ENCODE measurements around the gene STAT5A.

GRCh38 chr17:42345396-42346073 lies 57.2 kb downstream of the STAT5A start:
- no peak for TF ChIP-seq CTCF (conservative IDR thresholded peaks at IDR 0.05 in 1 of 2, IDR thresholded peaks at IDR 0.05 in 1 of 2; ENCODE audit: extremely low read depth in 1 of 2, insufficient read depth in 1 of 2, low read depth in 1 of 2, low read length in 2 of 2)
- TF ChIP-seq EZH2 (IDR thresholded peaks at IDR 0.05; ENCODE audit: borderline replicate concordance, low read length) = no peak

All from mammary epithelial cell (primary cell).